Measurements from ENCODE around the gene DCAF15.

Gene DCAF15

DNA sequence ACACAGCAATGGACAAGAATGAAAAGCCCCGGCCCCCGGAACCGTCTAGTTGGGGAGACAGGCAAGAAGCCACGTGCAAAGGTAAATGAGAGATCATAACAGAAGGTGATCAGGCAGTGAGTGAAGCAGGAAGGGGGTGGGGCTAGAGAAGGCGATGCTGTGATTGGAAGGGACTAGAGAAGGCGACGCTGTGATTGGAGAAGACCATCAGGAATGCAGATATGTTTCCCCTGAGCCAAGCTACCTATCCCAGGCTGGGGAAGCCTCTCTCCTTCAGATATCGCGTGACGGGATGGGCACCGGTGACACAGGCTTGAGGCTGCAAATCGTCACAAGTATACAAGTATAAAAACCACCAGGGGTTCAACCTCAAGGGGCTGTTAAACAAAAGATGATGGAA, 21.8 kb downstream of the DCAF15 start:
- H3K4me1 Mint-ChIP-seq = peaks cover 21% of the 10 kb centered on the region
- no peaks in the 10 kb centered on the region for H3K9me3 Mint-ChIP-seq
- peak; percentile 74 for ATAC-seq
- peak overlapping the region in 1 of 2 donors; percentile 4 for H3K27ac Mint-ChIP-seq
- no peaks in the 10 kb centered on the region for H3K27me3 Mint-ChIP-seq
- H3K4me3 Mint-ChIP-seq = no peak overlapping the region
- DNase-seq = peak in 1 of 2 donors; percentile 49

DNA sequence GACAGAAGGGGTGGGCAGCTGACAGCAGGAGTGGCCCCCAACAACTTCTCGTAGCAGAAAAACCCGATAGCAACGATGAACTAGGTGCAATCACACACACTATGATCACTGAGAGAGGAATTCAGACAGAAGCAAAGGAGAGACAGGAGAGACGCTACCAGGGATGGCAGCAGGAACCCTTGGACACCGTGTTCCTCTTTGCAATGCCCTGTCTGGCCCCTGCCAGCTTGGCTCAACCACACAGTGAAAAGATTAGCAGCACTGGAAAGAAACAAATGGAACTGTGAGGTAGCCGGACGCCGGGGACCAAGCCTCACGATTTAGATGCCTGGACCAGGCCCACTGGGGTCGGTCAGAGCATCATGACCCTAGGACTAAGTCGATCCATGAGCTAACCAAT, 23.6 kb downstream of the DCAF15 start:
- no peak overlapping the region for H3K4me3 Mint-ChIP-seq
- peaks cover 39% of the 10 kb centered on the region for H3K4me1 Mint-ChIP-seq
- DNase-seq (no peak), ATAC-seq (no peak)
- H3K27ac Mint-ChIP-seq = peak overlapping the region in 1 of 2 donors; percentile 15
- no peaks in the 10 kb centered on the region for H3K27me3 Mint-ChIP-seq
- H3K9me3 Mint-ChIP-seq = no peaks in the 10 kb centered on the region

DNA sequence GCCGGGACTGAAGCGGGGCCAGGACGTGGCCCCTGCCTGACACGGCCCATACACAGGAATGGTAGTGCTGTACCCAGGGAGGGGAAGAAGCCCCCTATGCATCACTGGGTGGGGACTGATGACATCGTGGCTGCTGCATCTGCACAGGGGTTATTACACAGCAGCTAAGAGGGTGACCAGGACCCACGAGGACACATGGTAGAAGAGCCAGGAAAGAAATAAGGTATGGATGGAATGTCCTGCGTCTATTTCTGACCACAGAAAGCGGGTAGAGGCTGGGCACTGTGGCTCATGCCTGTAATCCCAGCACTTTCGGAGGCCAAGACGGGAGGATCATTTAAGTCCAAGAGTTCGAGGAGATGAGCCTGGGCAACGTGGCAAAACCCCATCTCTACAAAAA, 24.1 kb downstream of the DCAF15 start:
- ATAC-seq = no peak
- Mint-ChIP-seq H3K27ac (no peak overlapping the region), H3K4me1 (peaks cover 44% of the 10 kb centered on the region), H3K27me3 (no peaks in the 10 kb centered on the region), H3K4me3 (no peak overlapping the region), H3K9me3 (no peaks in the 10 kb centered on the region)
- DNase-seq = no peak

DNA sequence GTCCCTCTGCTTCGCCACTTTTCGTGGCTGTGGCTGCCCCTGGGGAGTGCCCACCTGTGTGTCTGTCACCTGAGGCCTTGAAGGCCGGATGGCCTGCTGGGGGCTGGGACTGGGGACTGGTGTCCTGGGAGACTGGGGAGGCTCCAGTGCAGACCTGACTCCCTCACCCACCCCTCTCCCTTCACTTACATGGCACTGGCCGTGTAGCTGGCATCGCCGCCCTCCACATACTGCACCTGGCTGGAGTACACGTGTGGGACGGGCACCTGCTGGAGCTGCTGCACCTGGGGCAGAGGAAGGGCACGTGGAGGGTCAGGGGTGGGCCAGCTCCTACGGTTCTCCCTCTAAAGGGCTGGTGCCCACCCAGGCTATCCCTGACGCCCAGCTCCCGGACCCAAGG, 25.5 kb downstream of the DCAF15 start:
- no peaks in the 10 kb centered on the region for H3K9me3 Mint-ChIP-seq
- no peak for DNase-seq
- H3K4me3 Mint-ChIP-seq = peak overlapping the region; percentile 58 to 80
- peak overlapping the region in 1 of 2 donors; percentile 67 for H3K27ac Mint-ChIP-seq
- ATAC-seq = no peak
- H3K4me1 Mint-ChIP-seq = peaks cover 54% of the 10 kb centered on the region
- no peaks in the 10 kb centered on the region for H3K27me3 Mint-ChIP-seq

DNA sequence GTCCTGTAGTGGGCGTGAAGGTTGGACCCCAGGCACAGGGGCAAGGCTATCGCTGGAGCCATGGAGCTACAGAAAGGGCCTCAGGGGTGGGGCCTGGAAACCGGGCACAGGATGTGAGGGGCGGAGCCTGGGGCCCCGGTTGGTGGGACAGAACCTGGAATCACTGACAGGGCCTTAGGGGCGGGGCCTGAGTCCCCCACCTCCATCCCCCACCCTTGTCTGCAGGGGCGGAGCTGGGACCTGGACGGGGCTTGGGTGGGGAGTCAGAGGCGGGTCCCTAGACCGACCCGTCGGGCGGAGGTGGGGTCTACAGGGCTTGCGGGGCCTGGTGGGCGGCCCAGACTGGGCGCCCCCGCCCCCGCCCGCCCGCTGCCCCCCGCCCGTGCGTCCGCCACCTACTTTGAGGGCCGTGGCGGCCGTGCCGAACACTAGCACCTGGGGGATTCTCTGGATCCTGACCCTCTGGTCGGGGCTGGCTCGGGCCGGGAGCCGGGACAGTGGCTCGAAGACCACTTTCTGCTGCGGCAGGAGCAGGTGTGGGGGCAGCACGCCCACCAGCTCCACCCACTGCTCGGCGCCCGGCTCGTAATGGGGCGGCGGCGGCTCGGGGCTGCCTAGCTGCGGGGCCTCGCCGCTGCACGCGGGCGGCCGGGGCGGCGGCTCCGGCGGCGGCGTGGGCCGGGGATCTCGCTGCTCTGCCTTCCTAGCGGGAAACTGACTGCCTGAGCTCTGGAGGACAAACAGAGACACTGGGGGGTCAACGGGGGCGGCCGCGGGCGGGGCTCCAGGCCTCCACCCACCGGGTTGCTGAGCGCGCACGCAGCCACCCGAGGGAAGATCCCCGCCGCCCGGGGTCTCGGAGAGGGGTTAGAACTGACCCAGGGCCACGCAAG, 26.3 kb downstream of the DCAF15 start:
- Mint-ChIP-seq H3K4me3 (peak overlapping the region; percentile 58 to 80), H3K9me3 (no peaks in the 10 kb centered on the region), H3K27ac (peak overlapping the region in 1 of 2 donors; percentile 67), H3K4me1 (peaks cover 62% of the 10 kb centered on the region), H3K27me3 (no peaks in the 10 kb centered on the region)
- peak; percentile 27 to 46 for DNase-seq
- ATAC-seq = peak; percentile 64

DNA sequence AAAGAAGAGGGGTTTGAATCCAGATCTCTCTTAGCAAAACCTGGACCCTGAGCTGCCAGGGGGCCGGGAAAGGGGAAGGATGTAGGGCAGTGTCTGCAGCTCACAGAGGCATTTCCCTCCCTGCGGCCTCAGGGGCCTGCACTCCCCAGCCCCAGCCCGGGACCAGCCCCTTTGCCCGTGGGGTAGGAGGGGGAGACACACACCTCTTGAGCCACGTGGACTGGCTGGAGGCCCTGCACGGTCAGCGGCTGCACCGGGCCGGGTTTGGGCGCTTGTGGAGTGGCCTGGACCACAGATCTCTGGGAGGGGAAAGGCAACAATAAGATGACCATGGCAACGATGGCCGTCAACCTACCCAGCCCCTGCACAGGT, 26.9 kb downstream of the DCAF15 start:
- ATAC-seq = peak; percentile 30
- Mint-ChIP-seq H3K4me1 (peaks cover 60% of the 10 kb centered on the region), H3K9me3 (no peaks in the 10 kb centered on the region), H3K27me3 (no peaks in the 10 kb centered on the region), H3K4me3 (peak overlapping the region; percentile 39 to 76), H3K27ac (no peak overlapping the region)
- DNase-seq = no peak

DNA sequence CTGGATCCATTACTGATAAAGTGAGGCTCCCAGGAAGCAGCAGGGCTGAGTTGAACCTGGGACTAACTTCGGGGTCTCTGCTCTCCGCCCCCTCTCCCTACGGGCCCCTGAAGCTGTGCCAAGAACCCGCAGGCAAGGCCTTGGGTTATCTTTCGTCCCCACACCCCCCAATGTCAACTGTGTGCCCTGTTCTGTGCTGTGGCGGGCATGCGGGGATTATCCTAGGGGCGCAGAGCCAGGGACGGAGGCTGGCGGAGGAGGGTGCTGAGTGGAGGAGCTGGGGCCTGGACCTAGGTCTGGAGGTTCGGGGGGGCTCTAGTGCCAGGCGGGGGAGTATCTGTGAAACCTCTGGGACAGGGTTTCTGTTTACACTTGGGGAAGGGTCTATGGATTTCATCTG, 27.4 kb downstream of the DCAF15 start:
- H3K27ac Mint-ChIP-seq = peak overlapping the region in 1 of 2 donors; percentile 83
- no peaks in the 10 kb centered on the region for H3K9me3 Mint-ChIP-seq
- peak overlapping the region; percentile 39 to 76 for H3K4me3 Mint-ChIP-seq
- peaks cover 60% of the 10 kb centered on the region for H3K4me1 Mint-ChIP-seq
- no peaks in the 10 kb centered on the region for H3K27me3 Mint-ChIP-seq
- DNase-seq (no peak), ATAC-seq (no peak)

DNA sequence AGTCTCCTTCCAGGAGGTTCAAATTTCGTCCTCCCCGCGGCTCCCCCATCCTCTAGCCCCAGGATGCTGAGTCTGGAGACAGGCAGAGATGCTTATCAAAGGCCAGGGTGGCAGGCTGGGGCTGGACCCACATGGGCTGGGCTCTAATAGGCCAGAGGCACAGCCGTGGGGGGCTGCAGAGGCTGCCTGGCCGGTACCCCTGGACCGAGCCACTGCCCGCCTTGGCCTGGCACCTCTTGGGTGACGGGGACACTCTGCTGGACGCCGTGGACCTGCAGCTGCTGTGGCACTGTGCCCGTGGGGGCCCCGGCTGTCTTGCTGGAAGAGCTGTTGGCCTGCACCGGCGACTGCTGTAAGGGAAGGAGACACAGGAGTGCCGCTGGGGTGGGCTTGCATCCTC, 28.0 kb downstream of the DCAF15 start:
- Mint-ChIP-seq H3K4me3 (no peak overlapping the region), H3K27me3 (no peaks in the 10 kb centered on the region), H3K9me3 (no peaks in the 10 kb centered on the region), H3K27ac (no peak overlapping the region), H3K4me1 (peaks cover 66% of the 10 kb centered on the region)
- DNase-seq (no peak), ATAC-seq (no peak)

DNA sequence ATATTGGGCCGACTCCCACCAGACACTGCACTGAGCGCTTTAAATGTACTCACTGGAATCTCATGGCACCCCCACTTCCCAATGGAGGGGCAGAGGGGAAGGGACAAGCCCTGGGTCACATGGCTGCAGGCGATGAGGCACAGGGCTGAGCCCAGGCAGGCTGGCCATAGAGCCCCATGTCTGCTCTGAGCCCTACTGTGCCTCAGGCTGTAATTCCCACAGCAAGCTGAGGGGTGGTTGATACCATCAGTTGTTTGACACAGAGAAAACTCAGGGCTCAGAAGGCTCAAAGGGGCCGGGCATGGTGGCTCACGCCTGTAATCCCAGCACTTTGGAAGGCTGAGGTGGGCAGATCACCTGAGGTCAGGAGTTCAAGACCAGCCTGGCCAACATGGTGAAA, 28.7 kb downstream of the DCAF15 start:
- DNase-seq = no peak

DNA sequence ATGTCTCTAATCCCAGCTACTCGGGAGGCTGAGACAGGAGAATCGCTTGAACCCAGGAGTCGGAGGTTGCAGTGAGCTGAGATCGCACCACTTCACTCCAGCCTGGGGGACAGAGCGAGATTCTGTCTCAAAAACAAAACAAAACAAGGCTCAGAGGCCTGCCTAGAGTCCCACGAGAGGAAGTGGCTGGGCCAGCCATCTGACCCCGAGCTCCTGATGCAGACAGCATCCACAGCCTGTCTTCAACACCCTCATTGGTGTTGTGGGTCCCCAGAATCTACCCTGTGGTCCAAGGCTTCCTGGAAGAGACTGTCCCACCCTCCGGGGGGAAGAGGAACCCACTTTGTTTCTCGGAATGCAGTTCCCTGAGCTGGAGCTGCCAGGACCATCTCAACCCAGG, 29.2 kb downstream of the DCAF15 start:
- H3K4me1 Mint-ChIP-seq = peaks cover 77% of the 10 kb centered on the region
- H3K27ac Mint-ChIP-seq = no peak overlapping the region

More for the DNA sequence above, 28.7 kb downstream of the DCAF15 start:
- Mint-ChIP-seq H3K4me3 (no peak overlapping the region), H3K9me3 (no peaks in the 10 kb centered on the region), H3K4me1 (peaks cover 73% of the 10 kb centered on the region), H3K27me3 (no peaks in the 10 kb centered on the region), H3K27ac (no peak overlapping the region)
- ATAC-seq = no peak

DNA sequence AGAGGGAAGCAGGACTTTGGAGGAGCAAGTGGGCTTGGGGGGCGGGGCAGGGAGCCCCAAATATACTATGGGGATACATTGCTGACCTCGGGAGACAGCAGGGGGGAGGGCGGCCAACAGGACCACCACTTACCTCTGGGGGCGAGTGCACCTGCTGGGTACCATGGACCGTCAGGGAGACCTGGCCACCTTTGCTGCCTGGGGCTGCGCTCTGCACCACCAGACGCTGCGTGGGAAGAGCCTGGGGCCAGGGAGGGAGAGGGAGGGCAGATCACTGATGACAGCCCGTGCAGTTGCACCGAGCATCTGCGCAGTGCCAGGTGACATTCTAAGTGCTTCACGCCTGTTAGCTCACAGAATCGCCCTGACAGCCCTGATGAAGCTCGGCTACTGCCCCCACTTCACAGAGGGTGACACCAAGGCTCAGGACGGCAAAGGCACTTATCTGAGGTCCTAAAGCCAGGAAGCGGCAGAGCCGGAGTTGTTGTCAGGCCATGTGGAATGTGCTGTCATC, 29.7 kb downstream of the DCAF15 start:
- no peaks in the 10 kb centered on the region for H3K27me3 Mint-ChIP-seq
- H3K4me1 Mint-ChIP-seq = peaks cover 83% of the 10 kb centered on the region
- no peak overlapping the region for H3K27ac Mint-ChIP-seq
- H3K4me3 Mint-ChIP-seq = no peak overlapping the region
- no peaks in the 10 kb centered on the region for H3K9me3 Mint-ChIP-seq
- DNase-seq (no peak), ATAC-seq (no peak)

More for the DNA sequence above, 29.2 kb downstream of the DCAF15 start:
- Mint-ChIP-seq H3K27me3 (no peaks in the 10 kb centered on the region), H3K9me3 (no peaks in the 10 kb centered on the region), H3K4me3 (no peak overlapping the region)
- DNase-seq = no peak
- no peak for ATAC-seq

DNA sequence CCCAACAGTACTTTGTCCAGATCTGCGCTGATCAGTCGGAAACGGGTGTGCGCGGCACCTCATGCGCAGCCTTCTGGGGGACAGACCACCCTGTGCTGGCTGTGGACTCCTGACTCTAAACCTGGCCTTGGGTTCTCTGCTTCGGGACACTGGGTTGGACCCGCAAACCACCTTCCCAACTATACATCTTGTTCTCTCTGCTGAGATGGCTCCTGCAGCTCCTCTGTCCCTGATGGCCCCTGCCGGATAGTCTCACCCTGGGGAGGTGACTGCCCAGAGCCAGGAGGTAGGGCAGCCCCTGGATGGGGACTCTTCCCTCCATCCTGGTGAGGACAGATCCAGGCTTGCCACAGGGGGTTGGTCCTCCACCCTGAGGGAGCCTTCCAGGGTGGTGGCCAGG, 30.5 kb downstream of the DCAF15 start:
- ATAC-seq = no peak
- Mint-ChIP-seq H3K9me3 (no peaks in the 10 kb centered on the region), H3K27ac (peak overlapping the region in 1 of 2 donors; percentile 48), H3K4me3 (peak overlapping the region in 1 of 2 donors; percentile 52), H3K27me3 (no peaks in the 10 kb centered on the region), H3K4me1 (peaks cover 89% of the 10 kb centered on the region)
- no peak for DNase-seq

DNA sequence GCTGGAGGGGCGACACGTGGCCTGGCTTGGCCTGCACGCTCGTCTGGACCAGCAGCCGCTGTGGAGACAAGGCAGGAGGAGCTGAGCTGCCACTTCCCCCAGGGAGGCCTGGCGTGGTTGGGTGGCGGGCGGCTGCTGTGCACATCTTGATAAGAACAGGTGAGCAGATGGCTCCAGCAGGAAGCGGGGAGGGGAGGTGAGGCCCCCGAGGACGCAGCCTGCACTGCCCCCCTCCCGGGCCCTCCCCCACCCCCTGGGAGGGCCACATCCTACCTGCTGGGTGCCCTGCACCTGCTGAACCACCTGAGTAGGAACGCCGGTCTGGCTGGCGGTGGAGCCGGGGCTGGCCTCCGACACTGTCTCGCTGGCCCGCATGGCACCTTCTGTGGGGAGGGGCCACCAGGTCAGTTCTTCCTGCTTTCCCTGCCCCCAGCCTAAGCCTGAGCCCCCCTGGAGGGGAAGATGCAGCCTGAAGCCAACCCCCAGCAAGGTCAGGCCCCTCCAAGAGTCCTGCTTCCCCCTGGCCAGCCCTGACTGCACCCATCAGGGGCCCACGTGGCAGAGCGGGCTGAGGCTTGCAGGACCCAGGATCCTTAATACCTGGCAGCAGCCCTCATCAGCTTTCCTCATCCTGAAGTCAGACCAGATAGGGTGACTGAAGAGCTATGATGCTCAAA, 31.0 kb downstream of the DCAF15 start:
- Mint-ChIP-seq H3K4me1 (peaks cover 89% of the 10 kb centered on the region), H3K27ac (peak overlapping the region; percentile 46 to 63), H3K27me3 (no peaks in the 10 kb centered on the region), H3K9me3 (no peaks in the 10 kb centered on the region), H3K4me3 (peak overlapping the region in 1 of 2 donors; percentile 64)
- DNase-seq (no peak), ATAC-seq (no peak)

DNA sequence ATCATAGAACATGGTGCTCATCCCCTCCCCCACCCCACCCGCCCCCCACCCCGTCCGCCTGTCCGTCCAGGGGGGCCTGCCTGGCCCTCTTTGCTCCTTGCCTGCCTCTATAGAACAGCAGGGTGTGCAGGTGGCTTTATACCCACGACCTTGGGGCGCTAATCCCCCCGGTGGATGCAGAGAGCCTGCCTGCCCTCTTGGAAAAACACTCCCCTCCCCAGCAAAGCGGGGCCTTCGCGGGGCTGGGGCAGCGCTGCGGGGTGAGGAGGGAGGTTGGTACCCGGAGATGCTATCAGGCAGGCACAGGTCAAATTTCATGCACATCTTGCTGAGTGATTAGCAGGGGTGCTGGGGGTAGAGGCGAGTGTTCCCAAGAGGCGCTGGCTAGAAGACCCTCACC, 31.9 kb downstream of the DCAF15 start:
- Mint-ChIP-seq H3K4me3 (no peak overlapping the region), H3K27me3 (no peaks in the 10 kb centered on the region), H3K4me1 (peaks cover 93% of the 10 kb centered on the region), H3K9me3 (no peaks in the 10 kb centered on the region), H3K27ac (no peak overlapping the region)
- ATAC-seq = no peak
- DNase-seq = no peak

DNA sequence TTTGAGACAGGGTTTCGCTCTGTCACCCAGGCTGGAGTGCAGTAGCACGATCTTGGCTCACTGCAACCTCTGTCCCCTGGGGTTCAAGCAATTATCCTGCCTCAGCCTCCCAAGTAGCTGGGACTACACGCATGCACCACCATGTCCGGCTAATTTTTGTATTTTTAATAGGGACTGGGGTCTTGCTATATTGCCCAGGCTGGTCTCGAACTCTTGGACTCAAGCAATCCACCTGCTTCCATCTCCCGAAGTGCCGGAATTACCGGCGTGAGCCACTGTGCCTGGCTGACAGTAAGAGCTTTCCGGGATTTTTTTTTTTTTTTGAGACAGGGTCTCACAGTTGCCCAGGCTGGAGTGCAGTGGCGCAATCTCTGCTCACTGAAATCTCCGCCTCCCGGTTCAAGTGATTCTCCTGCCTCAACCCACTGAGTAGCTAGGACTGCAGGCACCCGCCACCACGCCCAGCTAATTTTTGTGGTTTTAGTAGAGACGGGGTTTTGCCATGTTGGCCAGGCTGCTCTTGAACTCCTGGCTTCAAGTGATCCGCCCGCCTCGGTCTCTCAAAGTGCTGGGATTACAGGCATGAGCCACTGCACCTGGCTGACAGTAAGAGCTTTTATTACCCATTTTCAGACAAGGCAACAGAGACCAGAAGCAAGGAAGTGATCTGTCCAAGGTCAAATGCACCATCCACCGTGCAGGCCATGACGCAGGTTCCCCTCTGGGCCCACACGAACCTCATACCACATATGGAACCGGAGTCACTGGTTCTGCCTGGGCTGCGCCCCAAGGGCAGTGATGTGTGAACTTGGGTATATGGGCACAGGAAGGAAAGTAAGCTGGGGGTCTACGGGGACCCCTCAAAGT, 32.8 kb downstream of the DCAF15 start:
- H3K4me3 Mint-ChIP-seq = peak overlapping the region; percentile 53 to 79
- H3K27ac Mint-ChIP-seq = peak overlapping the region; percentile 94 to 99
- DNase-seq = no peak
- peaks cover 93% of the 10 kb centered on the region for H3K4me1 Mint-ChIP-seq
- no peak for ATAC-seq
- H3K9me3 Mint-ChIP-seq = no peaks in the 10 kb centered on the region
- no peaks in the 10 kb centered on the region for H3K27me3 Mint-ChIP-seq

All from stimulated activated naive CD8-positive, alpha-beta T cell treated with anti-CD3 and anti-CD28 coated beads, Interleukin-15, amount 100 ng/mL, for 72 hours (primary cell).